ENCODE results near the gene EFCAB6.

Gene EFCAB6

GRCh38 chr22:43798492-43798891 is 13.6 kb downstream of the EFCAB6 start:
- no peak for DNase-seq

GRCh38 chr22:43796567-43796966 is 15.5 kb downstream of the EFCAB6 start:
- no peak for DNase-seq

GRCh38 chr22:43795320-43795719 is 16.8 kb downstream of the EFCAB6 start:
- DNase-seq: no peak

DNA sequence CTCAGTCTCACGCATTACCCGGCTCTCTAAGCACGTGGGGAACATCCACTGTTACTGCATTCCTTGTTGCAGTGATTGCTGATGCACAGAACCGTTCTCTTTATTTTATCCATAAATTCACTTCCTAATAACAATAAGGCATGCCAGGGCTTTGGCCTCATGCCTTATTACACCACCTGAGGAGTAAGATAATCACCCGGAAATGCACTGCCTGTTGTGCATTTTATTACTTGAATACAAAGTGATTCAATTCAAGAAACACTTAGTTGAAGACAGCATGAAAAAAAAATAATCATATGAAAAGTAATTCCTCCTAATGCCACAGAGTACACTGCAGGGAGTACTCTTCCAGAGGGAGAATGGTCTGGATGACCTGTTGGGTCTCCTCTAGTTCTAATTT is 19.2 kb downstream of the EFCAB6 start:
- no peak for DNase-seq

DNA sequence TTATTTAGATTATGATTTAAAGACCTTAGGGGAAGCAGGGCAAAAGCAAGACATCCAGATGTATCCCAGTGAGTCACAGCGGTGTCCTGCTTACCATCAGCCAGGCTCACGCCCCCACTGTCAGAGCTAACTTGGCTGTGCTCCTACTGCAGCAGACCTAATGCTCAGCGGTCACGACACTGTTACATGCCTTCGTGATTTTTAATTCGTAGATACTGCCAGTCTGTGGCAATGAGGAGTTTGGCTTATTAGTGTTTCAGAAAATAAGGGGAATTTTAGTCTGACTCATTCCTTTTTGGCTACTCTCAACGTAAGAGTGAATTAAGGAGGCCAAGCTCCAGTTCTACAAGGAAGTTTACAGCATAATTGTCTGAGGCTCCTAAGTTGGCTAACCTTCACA is 22.7 kb downstream of the EFCAB6 start:
- no peak for DNase-seq

DNA sequence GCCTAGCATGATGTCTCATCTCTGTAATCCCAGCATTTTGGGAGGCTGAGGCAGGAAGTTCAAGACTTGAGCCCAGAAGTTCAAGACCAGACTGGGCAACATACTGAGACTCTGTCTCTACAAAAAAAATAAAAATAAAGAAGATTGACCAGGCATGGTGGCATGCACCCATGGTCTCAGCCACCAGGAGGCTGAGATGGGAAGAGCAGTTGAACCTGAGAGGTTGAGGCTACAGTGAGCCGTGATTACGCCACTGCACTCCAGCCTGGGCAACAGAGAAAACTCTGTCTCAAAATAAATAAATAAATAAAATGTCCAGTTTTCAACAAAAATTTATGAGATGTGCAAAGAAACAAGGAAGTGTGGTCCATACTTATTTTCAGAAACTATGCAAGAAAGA is 28.3 kb downstream of the EFCAB6 start:
- no peak for DNase-seq

DNA sequence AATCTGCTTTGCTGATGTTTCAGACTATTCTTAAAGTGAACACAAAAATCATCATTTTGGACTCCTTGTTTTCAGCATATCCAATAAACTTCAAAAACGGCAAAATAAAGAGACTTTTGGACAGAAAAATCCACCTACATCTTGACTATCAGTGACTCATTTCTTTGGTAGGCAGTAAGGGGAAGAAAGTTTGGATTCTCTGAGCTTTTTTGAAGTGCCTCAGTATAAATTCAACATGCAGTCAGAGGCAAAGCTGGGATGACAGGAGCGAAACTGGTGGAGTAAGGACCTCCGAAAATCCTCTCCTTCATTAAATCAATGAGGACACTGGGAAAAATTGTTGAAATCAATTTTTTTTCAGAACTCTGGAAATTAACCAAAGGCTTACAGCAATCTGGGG is 29.7 kb downstream of the EFCAB6 start:
- DNase-seq: no peak

DNA sequence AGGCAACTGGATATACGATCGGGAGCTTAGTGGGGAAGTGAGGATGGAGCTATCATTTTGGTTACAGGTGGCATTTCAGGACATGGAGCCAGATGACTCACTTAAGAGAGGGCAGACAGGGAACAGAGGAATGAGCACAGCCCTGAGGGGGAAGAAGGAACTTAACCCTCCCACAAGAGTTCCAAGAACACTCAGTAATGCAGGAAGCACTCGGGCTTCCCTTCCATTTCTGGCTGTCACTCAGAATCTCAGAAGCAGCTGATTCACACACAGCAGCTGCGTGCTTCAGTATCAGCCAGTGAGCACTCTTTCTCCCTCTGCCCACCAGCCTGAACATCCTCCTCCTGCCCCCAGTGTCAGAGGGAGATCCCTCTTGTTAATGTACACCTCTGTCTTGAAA is 34.8 kb downstream of the EFCAB6 start:
- DNase-seq: no peak

- no peak for DNase-seq
Measured at GRCh38 chr22:43776081-43776670, 35.9 kb downstream of the EFCAB6 start.

- no peak for DNase-seq
Measured at GRCh38 chr22:43774318-43774915, 37.7 kb downstream of the EFCAB6 start.

- DNase-seq: no peak
Measured at GRCh38 chr22:43772831-43773230, 39.3 kb downstream of the EFCAB6 start.

GRCh38 chr22:43755452-43755851 is 56.7 kb downstream of the EFCAB6 start:
- no peak for DNase-seq

DNA sequence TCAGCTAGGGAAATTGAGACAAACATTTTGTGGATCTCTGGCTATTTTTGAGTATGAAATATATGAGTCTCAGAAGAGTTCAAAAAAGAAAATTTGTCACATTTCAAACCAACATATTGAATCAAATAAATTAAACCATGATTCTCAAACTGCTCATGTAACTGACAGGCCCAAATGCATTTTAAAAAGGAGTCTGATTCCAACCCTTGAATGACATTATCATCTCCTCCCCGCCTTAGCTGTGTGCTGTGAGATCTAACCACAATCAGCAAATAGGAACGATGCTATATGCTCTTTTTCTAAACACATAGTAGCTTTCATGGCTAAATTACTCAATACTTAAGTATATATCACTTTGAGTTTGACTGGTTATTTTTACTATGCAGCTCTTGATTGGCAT is 57.1 kb downstream of the EFCAB6 start:
- no peak for DNase-seq

- no peak for DNase-seq
Measured at GRCh38 chr22:43754176-43754575, 57.9 kb downstream of the EFCAB6 start.

DNA sequence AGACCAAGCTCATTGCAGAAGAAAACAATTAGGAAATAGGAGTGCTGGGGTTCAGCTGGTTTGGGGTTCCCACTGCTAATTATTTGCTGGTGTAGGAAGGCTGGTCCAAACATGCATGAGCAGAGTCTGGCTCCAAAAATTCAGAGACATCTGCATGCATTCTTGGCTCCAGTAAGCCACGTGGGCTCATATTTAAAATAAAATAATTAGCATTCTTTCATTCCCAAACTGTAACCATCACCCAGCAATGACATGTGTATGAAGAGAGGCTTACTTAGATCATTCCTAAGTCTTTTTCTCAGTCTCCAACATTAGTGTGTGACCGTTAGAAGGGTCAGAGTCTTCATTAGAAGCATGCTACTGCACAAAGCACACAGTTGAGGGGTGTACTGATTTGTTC is 58.4 kb downstream of the EFCAB6 start:
- DNase-seq: no peak

GRCh38 chr22:43750751-43751150 is 61.4 kb downstream of the EFCAB6 start:
- no peak for DNase-seq

DNA sequence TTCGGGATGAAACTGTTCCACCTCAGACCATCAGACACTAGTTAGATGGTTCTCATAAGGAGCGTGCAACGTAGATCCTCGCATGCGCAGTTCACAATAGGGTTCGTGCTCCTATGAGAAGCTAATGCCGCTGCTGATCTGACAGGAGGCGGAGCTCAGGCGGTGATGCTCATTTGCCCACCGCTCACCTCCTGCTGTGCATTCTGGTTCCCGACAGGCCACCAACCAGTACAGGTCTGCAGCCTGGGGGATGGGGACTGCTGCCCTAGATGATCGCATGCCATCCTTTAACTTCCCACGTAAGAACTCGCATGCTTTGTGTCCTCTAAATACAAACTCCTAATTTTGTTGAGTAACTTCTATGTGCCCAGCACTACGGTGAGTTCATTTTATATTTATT is 62.6 kb downstream of the EFCAB6 start:
- DNase-seq: no peak

DNA sequence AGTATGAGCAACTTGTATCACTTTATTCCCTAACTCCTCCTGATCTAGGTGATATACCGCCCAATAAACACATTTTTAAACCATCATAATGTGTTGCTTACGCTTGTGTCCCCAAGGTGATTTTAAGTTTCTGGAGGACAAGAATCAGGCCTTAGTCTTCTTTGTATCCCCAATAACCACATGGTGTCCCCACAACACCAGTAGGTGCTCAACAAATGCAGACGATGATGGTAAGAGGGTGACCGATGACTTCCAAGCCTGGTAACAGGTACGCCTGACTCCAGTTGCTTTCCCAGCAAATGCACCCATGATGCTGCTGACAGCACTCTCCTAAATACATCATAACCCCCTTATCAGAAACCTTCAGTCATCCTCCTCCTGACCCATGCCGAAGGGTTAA is 64.2 kb downstream of the EFCAB6 start:
- DNase-seq: no peak

DNA sequence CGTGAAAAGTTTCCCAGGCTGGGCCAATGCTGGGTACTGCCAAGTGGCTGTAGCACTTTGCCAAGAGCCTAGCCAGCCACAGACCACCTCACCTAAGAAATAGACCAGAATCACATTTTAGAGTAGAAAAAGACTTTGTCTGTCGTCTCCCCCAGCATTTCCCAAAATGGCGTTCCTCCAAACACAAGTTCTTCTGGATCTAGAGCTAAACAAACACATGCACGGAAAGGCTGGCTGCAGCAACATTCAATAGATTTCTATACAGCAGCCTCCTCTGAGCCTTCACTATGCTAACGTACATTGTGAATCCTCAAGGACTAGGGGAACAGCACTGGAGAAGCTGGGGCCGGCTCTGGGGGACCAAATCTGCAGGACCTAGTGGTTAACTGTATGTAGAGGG is 65.0 kb downstream of the EFCAB6 start:
- no peak for DNase-seq

DNA sequence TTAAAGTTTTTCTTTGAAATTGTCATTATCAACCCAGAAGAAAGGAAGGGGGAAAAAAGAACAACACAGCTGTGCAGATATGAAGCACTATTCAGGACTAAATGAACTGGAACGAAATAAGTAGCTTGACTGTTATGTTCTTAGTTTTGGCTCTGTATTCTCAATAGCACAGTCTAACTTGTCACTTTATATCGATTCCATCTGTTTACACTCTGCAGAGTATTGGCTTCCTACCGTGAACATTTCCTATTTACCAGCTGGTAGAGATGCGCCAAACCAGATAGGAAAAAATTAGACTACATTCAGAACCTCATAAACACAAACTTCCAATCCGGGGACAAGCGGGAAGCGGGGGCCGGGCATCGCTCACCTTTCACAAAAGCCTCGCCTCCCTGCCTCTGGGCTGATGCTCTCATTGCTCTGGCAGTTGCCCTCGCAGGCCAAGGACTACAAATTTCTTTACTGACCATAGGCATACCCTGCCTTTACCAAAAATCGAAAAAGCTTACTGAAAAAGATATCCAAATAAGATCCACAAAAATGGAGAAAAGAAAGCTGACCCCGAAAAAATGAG is 66.2 kb downstream of the EFCAB6 start:
- no peak for DNase-seq

DNA sequence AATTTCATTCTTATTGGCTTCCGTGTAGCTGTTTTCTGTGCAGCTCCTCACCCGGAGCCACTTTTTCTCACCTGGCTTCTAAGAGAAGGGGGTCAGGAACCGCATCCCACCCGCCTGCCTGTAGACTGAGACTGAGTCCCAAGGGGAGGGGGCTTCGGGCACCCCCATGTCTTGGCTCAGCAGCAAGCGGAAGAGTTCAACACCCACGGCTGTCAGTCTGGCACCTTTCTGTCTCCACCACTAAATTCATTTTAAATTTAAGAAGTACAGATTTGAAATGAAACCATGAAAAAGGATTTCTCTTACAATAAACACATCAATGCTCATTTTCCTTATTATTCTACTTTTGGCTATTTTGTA is 66.7 kb downstream of the EFCAB6 start:
- no peak for DNase-seq

- DNase-seq: no peak
Measured at GRCh38 chr22:43744700-43745410, 67.2 kb downstream of the EFCAB6 start.

DNA sequence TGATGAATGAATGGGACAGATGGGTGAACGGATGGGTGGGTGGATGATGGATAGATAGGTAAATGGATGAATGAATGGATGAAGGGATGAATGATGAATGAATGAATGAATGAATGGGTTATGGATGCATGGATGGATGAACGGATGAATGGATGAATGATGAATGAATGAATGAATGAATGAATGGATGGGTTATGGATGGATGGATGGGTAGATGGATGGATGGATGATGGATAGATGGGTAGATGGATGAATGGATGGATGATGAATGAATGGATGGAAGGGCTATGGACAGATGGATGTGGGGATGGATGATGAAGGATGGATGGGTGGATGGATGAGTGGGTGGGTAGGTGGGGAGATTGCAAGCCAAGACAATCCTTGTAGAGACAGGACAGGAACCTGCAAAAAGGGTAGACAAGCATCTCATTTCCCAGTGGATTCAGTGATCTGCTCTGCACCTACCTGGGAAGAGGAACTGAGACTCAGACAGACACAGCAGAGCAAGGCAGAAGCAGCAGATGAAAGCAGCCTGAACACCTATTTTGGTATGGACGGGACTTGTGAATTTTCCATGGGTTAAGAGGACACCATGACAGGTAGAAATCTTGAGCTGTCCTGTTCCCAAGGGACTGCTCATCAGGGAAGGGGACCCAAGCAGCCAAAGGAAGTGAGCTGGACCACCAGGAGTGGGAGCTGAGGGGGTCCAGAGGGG is 68.0 kb downstream of the EFCAB6 start:
- no peak for DNase-seq

- DNase-seq: no peak
Measured at GRCh38 chr22:43743131-43743530, 69.0 kb downstream of the EFCAB6 start.

Data from stimulated activated CD4-positive, alpha-beta T cell treated with anti-CD3 and anti-CD28 coated beads, Interleukin-4, amount 100 ng/mL, for 24 hours (primary cell).